UCSD-AML1 (cell line): ENCODE data around the gene XCR1.

ENCODE experiments used
- DNase-seq: peaks from one replicate; lab custom pipeline; 2025; ENCODE audit not compliant: unreplicated experiment; lab: John Stamatoyannopoulos, UW

The XCR1 gene

GRCh38 chr3:45984331-45985312 is 42.7 kb downstream of the XCR1 start:
- DNase-seq = no peak

- DNase-seq = no peak
Measured at GRCh38 chr3:45983770-45984169, 43.5 kb downstream of the XCR1 start.

- no peak for DNase-seq
Measured at GRCh38 chr3:45981346-45982074, 45.8 kb downstream of the XCR1 start.

- DNase-seq = no peak
Measured at GRCh38 chr3:45980819-45981218, 46.5 kb downstream of the XCR1 start.

- no peak for DNase-seq
Measured at GRCh38 chr3:45980229-45980813, 47.0 kb downstream of the XCR1 start.

- DNase-seq = no peak
Measured at GRCh38 chr3:45979378-45979777, 47.9 kb downstream of the XCR1 start.

- no peak for DNase-seq
Measured at GRCh38 chr3:45978006-45978761, 49.1 kb downstream of the XCR1 start.

- no peak for DNase-seq
Measured at GRCh38 chr3:45976191-45977091, 50.8 kb downstream of the XCR1 start.

- DNase-seq = no peak
Measured at GRCh38 chr3:45975686-45976085, 51.6 kb downstream of the XCR1 start.

GRCh38 chr3:45974686-45975085 is 52.6 kb downstream of the XCR1 start:
- no peak for DNase-seq

GRCh38 chr3:45972534-45973402 is 54.5 kb downstream of the XCR1 start:
- DNase-seq = peak; percentile 42

GRCh38 chr3:45969953-45970352 is 57.3 kb downstream of the XCR1 start:
- no peak for DNase-seq

- DNase-seq = no peak
Measured at GRCh38 chr3:45969116-45969515, 58.2 kb downstream of the XCR1 start.

- no peak for DNase-seq
Measured at GRCh38 chr3:45968706-45969105, 58.6 kb downstream of the XCR1 start.

GRCh38 chr3:45968149-45968548 is 59.1 kb downstream of the XCR1 start:
- DNase-seq = no peak

- DNase-seq = no peak
Measured at GRCh38 chr3:45967724-45968123, 59.6 kb downstream of the XCR1 start.
